ENCODE measurements around the gene CDH13.

GRCh38 chr16:83268169-83268568 is 641.4 kb downstream of the CDH13 start:
- no peak for TF ChIP-seq CTCF (IDR thresholded peaks at IDR 0.05; ENCODE audit: control extremely low read depth in 1 of 3, insufficient read depth in 1 of 3, low read depth in 1 of 3, low read length in 3 of 3)
- no peak for TF ChIP-seq EP300 (IDR thresholded peaks at IDR 0.05; ENCODE audit: borderline replicate concordance in 1 of 2, low read depth in 2 of 2, low read length in 2 of 2)
- TF ChIP-seq SIX5 (IDR thresholded peaks at IDR 0.05; ENCODE audit: low read depth, low read length), result no peak
